Measurements from ENCODE around the gene MIPEP. TPM values are rescaled to one million over a fixed set of nuclear protein-coding genes. Genes with fewer than 3 reads are reported as not detected.

Gene MIPEP
- total and polyA plus RNA-seq, 10 of the 15 experiments (the other 5 are each of a cell fraction or from before 2014, with no cell fraction given), result 15.6 to 56.2 (median 29.8) TPM

- no peak for TF ChIP-seq RELB (IDR thresholded peaks at IDR 0.05; ENCODE audit: low read depth)
- no peak for TF ChIP-seq SIN3A (IDR thresholded peaks at IDR 0.05; ENCODE audit: low read depth, low read length)
- TF ChIP-seq TBL1XR1 (IDR thresholded peaks at IDR 0.05; ENCODE audit: low read depth, low read length), result no peak
- TF ChIP-seq POLR2AphosphoS5 (IDR thresholded peaks at IDR 0.05; ENCODE audit: low read length), result no peak
- no peak for TF ChIP-seq CBX5 (IDR thresholded peaks at IDR 0.05; ENCODE audit: low read depth)
Observed at GRCh38 chr13:23766939-23767338, 122.3 kb downstream of the MIPEP start (continued).

DNA sequence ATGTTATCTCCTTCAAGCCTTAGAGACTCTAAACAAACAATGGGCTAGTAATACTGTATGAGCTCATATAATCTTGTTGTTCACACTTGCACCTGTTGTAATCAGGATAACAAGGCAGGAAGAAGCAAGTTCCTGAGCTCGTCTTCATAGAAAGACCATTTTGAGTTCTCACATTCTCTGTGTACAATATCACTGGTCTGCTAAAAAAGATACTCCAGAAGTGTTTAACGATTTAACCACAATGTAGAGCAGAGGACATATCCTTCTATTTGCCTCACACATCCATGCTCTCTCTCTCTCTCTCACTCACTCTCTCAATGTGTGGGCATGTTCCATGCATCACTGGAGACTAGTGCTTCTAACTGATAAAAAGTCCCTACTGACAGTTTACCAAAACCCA is 122.9 kb downstream of the MIPEP start:
- SMC1A ChIA-PET (ENCODE audit: uncharacterized antibody, unreplicated experiment), result interaction anchor here (0.6 to 2.4 kb wide), 5 partner anchors 10 to 309 kb away, joined by 3 to 11 read pairs (median 3); no protein-coding TSS in a partner anchor
- Histone ChIP-seq H2AFZ (ENCODE audit: control insufficient read depth, low read depth, low read length) (peak overlapping the region; percentile 15; the same call in 1 of the 2 replicates), H3K4me2 (ENCODE audit: control insufficient read depth, insufficient read depth) (no peak overlapping the region), H3K4me3 (no peak overlapping the region), H3K9ac (ENCODE audit: control insufficient read depth, insufficient read depth, low read length) (no peak overlapping the region), H3K36me3 (ENCODE audit: control insufficient read depth in 2 of 2, insufficient read depth in 2 of 2, low read length in 1 of 2) (no peaks in the 10 kb centered on the region), H3K9me3 (replicated peaks; ENCODE audit: control insufficient read depth, insufficient read depth, low read length) (no peaks in the 10 kb centered on the region), H3K27ac (ENCODE audit: control insufficient read depth, insufficient read depth) (no peak overlapping the region; the same call in 1 of the 2 replicates), H3K27me3 (replicated peaks in 1 of 2; ENCODE audit: control insufficient read depth in 2 of 2, insufficient read depth in 2 of 2, low read length in 1 of 2) (no peaks in the 10 kb centered on the region), H3K79me2 (ENCODE audit: control insufficient read depth, insufficient read depth, low read length) (no peaks in the 10 kb centered on the region), H4K20me1 (ENCODE audit: control insufficient read depth, insufficient read depth) (no peaks in the 10 kb centered on the region), H3K4me1 (ENCODE audit: control insufficient read depth, insufficient read depth, low read length) (peaks cover 31% of the 10 kb centered on the region)
- no TSS peak for BruUV-seq (replicated peaks)
- DNase-seq (ENCODE audit: low read depth, low spot score) (no peak), ATAC-seq (peak; percentile 67), FAIRE-seq (peak; percentile 75)
- RAD21 ChIA-PET (ENCODE audit: unreplicated experiment), result interaction anchor here (0.6 to 2.0 kb wide), 3 partner anchors 28 to 86 kb away, joined by 3 to 5 read pairs (median 4); no protein-coding TSS in a partner anchor
- in situ Hi-C loops (cut with MboI) (no loop called here), intact Hi-C loops (cut with micrococcal nuclease; ENCODE audit: unreplicated experiment) (no loop called here)
- POLR2A ChIA-PET, result no interaction called here
- CTCF ChIA-PET, result interaction anchor here (0.9 to 1.4 kb wide), 3 partner anchors 8 to 34 kb away, joined by 3 to 5 read pairs (median 3); no protein-coding TSS in a partner anchor
- WGBS (ENCODE audit: insufficient coverage, insufficient replicate concordance, low lambda C conversion rate, missing lambda C conversion rate), result 28% methylated on average over 2 of the region's 2 CpGs
- TF ChIP-seq EED (IDR thresholded peaks at IDR 0.05; ENCODE audit: low read depth) (peak; percentile 81), ZNF24 (IDR thresholded peaks at IDR 0.05) (no peak), RAD21 (IDR thresholded peaks at IDR 0.05; ENCODE audit: insufficient read depth, low read depth, low read length) (0 out of 2 replicates have a peak, but pooled peaks have one; percentile 1), NR2F1 (conservative IDR thresholded peaks at IDR 0.05) (no peak), CREM (IDR thresholded peaks at IDR 0.05; ENCODE audit: low read depth) (peak; percentile 31; the same call in 1 of the 2 replicates), MEF2A (IDR thresholded peaks at IDR 0.05; ENCODE audit: insufficient read depth, low read depth, low read length) (0 out of 2 replicates have a peak, but pooled peaks have one; percentile 24), IKZF2 (IDR thresholded peaks at IDR 0.05) (peak; percentile 45 to 47; a peak in 2 of 4 replicates), PAX5 (IDR thresholded peaks at IDR 0.05; ENCODE audit: borderline replicate concordance, low read depth, low read length) (0 out of 2 replicates have a peak, but pooled peaks have one; percentile 19), IKZF1 (conservative IDR thresholded peaks at IDR 0.05) (peak; percentile 72), GATAD2B (conservative IDR thresholded peaks at IDR 0.05; ENCODE audit: low read depth) (no peak), SIX5 (IDR thresholded peaks at IDR 0.05; ENCODE audit: low read depth, low read length, severe bottlenecking) (no peak), SP1 (IDR thresholded peaks at IDR 0.05; ENCODE audit: low read depth, low read length) (no peak), NFIC (IDR thresholded peaks at IDR 0.05; ENCODE audit: low read depth, low read length) (peak; percentile 36; the same call in 1 of the 2 replicates)
- TF ChIP-seq, protein P1, sequence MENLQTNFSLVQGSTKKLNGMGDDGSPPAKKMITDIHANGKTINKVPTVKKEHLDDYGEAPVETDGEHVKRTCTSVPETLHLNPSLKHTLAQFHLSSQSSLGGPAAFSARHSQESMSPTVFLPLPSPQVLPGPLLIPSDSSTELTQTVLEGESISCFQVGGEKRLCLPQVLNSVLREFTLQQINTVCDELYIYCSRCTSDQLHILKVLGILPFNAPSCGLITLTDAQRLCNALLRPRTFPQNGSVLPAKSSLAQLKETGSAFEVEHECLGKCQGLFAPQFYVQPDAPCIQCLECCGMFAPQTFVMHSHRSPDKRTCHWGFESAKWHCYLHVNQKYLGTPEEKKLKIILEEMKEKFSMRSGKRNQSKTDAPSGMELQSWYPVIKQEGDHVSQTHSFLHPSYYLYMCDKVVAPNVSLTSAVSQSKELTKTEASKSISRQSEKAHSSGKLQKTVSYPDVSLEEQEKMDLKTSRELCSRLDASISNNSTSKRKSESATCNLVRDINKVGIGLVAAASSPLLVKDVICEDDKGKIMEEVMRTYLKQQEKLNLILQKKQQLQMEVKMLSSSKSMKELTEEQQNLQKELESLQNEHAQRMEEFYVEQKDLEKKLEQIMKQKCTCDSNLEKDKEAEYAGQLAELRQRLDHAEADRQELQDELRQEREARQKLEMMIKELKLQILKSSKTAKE (IDR thresholded peaks at IDR 0.05; ENCODE audit: low read depth, poor library complexity, severe bottlenecking), result no peak
- TF ChIP-seq, protein P2, sequence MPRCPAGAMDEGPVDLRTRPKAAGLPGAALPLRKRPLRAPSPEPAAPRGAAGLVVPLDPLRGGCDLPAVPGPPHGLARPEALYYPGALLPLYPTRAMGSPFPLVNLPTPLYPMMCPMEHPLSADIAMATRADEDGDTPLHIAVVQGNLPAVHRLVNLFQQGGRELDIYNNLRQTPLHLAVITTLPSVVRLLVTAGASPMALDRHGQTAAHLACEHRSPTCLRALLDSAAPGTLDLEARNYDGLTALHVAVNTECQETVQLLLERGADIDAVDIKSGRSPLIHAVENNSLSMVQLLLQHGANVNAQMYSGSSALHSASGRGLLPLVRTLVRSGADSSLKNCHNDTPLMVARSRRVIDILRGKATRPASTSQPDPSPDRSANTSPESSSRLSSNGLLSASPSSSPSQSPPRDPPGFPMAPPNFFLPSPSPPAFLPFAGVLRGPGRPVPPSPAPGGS (IDR thresholded peaks at IDR 0.05; ENCODE audit: borderline replicate concordance, insufficient read depth, low read depth, low read length, poor library complexity, severe bottlenecking), result no peak

Data from GM12878 (cell line).